GM12801 (cell line): ENCODE measurements around the gene NXPE2.

Experiments used
- TF ChIP-seq, protein P1 (sequence below): IDR thresholded peaks from one replicate; pipeline ENCODE4 v1.5.1; 2011; ENCODE audit warnings: control low read depth; ENCODE audit not compliant: insufficient read length; ENCODE audit errors: extremely low read depth

The NXPE2 gene

DNA sequence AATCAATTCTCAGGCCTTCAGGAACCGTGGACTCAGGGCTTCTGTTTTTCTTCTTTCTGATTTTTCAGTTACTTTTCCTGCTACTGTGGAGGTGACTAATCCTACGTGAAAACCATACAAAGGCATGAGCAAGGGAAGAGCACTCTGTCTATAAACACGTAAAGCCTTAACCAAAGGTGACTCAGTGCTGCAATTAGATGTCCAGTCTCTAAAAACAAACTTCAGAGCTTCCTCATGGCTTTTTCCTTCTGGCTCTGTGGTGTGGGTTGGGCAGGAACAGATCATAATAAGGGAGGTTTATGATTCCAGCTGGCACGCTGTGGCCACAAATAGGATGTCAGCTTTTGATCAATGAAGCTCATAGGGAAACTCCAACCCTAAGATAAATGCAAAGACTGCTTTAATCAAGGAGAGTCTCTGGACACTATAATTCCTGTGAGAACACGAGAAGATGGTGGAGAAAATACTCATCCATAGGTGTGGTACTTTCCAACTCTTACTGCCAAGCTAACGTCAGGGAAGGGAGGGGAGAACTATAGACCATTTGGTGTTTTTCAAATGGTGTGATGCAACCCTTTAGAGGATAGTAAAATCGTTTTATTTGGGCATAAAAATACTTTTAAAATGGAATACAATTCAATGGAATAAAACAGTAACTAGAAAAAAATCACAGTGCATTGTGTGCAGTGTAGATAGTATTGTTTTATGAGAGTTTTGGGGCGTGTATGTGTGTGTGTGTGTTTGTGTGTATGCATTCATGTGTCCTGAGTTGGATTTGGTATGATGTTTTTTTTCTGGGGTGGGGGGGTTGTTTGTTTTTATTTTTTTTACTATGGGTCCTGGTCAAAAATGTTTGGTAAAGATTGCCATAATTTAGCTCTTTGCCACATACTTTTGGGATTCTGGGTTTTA, at the start of gene NXPE2:
TSS of gene NXPE2 (plus strand) at position 403 of the 912 bp plus-strand sequence. CDS start at position 452, 49 bp downstream.
- TF ChIP-seq, protein P1, sequence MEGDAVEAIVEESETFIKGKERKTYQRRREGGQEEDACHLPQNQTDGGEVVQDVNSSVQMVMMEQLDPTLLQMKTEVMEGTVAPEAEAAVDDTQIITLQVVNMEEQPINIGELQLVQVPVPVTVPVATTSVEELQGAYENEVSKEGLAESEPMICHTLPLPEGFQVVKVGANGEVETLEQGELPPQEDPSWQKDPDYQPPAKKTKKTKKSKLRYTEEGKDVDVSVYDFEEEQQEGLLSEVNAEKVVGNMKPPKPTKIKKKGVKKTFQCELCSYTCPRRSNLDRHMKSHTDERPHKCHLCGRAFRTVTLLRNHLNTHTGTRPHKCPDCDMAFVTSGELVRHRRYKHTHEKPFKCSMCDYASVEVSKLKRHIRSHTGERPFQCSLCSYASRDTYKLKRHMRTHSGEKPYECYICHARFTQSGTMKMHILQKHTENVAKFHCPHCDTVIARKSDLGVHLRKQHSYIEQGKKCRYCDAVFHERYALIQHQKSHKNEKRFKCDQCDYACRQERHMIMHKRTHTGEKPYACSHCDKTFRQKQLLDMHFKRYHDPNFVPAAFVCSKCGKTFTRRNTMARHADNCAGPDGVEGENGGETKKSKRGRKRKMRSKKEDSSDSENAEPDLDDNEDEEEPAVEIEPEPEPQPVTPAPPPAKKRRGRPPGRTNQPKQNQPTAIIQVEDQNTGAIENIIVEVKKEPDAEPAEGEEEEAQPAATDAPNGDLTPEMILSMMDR = no peak

DNA sequence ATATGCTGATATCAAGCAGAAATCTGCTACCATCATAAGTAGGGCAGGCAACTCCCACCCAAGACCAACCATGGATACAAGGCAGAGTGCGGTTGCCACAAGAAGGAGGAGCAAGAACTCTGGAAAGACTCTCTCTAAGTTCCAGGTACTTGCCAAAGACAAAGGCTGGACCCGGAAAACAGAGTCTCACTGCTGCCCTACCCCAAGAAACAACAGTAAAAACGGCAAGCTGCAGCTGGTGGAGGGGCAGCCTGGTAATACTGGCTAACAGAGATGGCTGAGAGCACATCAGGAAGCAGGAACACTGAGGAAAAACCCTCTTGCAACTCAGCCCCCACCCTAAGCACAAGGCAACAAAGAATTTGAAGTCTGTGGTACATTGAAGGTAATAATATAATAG, 27.7 kb upstream of the NXPE2 start:
- TF ChIP-seq, protein P1 = no peak

DNA sequence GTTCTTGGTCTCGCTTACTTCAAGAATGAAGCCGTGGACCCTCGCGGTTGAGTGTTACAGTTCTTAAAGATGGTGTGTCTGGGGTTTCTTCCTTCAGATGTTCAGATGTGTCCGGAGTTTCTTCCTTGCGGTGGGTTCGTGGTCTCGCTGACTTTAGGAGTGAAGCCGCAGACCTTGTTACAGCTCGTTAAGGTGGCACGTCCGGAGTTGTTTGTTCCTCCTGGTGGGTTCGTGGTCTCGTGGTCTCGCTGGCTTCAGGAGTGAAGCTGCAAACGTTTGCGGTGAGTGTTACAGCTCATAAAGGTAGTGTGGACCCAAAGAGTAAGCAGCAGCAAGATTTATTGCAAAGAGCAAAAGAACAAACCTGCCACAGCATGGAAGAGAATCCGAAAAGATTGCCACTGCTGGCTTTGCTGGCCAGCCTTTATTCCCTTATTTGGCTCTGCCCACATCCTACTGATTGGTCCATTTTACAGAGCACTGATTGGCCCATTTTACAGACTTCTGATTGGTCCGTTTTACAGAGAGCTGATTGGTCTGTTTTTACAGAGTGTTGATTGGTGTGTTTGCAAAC, 27.1 kb upstream of the NXPE2 start:
- TF ChIP-seq, protein P1 = no peak

DNA sequence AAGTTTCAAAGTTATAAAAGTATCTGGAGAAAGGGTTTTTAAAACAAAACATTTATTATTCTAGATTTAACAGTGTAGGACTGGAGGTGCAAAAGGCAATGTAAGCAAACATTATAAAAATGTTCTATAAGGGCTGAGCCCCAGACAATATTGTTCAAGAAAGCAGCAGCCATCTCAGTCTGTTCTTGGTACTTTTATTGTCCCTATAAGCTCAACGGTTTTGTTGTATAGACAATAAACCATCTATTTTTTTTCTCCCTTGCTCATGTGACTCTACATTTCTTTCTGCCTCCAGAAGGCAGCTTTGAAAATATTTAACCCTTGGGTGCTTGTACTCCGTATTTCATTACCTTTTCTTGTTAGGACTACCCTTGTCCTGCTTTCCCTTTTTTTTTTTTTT, 25.2 kb upstream of the NXPE2 start:
- TF ChIP-seq, protein P1 = no peak

DNA sequence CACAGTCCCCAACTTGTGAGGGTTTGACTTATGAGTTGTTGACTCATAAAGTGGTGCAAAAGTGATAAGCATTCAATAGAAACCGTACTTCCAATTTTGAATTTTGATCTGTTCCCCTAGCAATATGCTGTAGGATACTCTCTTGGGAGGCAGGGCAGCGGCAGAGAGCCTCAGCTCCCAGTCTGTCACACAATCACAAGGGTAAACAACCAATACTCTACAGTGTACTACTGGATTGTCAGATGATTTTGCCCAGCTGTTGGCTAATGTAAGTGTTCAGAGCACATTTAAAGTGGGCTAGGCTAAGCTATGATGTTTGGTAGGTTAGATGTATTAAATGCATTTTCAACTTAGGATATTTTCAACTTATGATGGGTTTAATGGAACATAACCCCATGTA, 13.7 kb upstream of the NXPE2 start:
- TF ChIP-seq, protein P1 = no peak

DNA sequence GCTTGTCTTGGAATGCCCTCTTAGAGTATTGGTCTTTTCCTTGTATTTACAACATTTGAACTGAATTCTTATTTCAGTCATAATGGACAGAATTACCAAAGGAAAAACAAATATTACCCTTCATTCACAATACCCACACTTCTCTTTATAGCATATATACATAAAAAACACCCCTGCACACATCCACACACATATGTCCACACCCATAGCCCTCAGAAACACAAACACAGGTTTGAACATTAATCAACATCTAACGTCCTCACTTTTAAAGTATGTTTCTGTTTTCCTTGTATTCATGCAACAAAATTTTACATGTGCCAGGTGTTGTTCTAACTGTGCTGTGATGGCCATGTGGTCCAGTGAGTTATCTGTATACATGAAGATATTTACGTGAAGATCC, 11.6 kb upstream of the NXPE2 start:
- TF ChIP-seq, protein P1 = no peak

DNA sequence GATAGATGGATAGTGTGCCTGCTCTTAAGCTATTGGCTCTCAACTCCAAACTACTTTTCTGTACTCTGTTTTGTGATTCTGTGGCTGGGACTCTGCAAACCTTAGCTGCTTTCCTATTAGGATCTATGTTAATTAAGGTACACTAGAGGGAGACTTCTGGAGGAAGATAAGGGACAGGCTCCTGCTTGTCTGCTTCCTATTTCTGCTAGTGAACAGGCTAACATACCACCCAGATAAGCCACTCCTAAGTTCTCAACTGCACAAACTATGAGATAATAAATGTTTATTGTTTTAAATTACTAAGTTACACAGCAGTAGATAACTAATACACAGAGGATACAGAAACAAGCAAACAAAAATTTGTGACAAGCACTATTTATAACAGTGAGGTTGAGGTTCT, 10.2 kb upstream of the NXPE2 start:
- TF ChIP-seq, protein P1 = no peak
